NCI-H1048 (cell line): ENCODE measurements around the gene HES2.
"Not testable (repeated sequence)": the region's sequence is repeated elsewhere in the genome, so short reads cannot be mapped to it uniquely, and the experiment has no call there.

Experiments used
- DNase-seq: peaks from one replicate; lab custom pipeline; 2025; lab: John Stamatoyannopoulos, UW

The HES2 gene

DNA sequence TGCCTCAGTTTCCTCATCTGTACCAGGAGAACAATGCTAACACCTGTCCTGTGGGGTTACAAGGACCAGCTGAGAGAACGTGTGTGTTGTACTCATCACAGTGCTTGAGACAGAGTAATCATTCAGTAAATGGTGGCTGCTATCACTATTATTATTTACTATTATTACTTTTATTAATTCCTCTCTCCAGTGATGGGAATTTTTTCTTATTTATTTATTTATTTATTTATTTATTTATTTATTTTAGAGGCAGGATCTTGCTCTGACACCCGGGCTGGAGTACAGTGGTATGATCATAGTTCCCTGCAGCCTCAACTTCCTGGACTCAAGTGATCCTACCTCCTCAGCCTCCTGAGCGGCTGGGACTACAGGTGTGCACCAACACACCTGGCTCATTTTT, 16.6 kb upstream of the HES2 start:
- DNase-seq, result not testable (repeated sequence)

DNA sequence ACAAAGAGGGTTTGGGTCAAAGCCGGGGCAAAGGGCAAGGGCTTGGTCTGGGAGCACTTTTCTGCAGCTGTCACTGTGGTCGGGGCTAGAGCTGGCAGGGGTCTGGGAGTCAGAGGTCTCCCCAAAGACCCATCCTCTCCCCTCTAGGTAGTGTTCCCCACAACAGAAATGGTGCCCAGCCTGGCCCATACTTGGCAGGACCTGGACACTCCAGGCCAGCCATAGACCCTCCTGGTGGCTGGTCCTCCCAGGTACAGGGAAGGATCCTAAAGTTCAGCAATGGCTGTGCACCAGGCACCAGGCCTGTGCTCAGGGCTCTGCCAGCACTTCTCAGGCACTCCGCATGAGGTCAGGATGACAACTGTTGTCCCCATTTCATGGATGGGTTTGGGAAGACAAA, 15.8 kb upstream of the HES2 start:
- DNase-seq, result no peak

DNA sequence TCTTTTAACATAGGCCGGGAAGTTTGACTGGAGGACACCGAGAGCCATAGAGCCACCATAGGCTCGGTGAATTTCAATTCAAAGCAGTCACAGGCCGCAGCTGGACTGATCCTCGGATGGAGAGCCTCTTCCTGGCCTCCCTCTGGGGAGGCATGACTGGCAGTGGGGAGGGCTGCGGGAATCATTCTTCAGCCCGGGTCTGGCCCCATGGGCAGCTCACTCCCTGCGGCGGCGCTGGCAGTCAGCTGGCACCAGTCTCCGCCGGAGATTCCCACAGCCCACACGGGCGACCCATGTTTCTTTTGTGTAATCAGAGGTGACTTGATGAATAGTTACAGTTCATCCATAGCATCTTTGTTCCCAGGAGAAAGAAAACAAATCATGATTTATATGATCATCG, 15.4 kb upstream of the HES2 start:
- no peak for DNase-seq

DNA sequence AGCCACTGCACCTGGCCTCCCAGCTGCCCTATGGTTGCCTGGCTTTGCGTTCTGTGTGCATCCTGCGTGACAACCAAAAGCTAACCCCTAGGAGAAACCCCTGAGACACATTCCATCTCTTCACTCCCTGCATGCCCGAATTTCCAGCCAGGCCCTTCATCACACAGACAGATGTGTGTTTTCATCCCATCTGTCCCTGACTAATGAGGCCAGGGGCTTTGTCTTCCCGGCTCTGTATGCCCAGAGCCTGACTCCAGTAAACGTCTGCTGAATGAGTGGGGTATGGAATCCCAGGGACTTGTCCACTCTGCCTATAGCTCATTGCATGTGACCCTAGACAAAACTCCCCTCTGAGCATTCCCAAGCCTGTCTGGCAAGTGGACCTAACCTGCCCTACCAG, 14.5 kb upstream of the HES2 start:
- DNase-seq, result no peak

GRCh38 chr1:6431645-6432579, 12.2 kb upstream of the HES2 start:
- not testable (repeated sequence) for DNase-seq

DNA sequence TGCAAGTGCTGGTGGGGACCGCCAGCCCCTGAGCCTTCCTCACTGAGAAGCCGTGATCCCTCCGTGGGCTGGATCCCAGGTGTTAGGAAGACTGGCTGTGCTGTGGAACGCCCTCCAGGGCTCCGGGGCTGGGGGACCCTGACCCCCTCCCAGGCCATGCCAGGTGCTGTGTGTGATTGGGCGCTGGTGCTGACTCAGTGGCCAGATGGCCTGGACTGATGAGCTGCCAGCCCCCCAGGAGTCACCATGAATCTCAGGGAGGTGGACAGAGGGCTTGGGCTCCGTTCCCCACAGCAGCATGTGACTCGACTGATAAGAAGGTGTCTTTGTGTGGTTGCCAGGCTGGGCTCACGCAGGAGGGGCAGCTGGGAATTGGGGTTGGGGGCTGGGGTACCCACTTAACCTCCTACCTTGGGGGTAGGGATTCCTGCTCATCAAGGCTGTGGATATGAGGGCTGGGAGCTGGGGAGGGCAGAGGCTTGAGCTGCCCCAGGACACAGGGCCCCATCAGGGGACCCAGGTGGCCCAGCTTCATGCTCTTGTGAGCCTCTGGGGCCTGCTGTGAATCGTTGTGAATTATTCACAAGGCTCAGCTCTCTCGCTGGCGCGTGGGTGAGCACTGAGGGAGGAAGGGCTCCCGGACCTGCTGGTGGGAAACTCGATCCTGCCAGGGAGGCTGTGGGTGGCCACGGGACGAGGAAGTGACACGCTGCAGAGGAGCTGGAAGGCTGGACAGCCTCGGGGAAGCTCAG, 10.1 kb upstream of the HES2 start:
- not testable (repeated sequence) for DNase-seq

DNA sequence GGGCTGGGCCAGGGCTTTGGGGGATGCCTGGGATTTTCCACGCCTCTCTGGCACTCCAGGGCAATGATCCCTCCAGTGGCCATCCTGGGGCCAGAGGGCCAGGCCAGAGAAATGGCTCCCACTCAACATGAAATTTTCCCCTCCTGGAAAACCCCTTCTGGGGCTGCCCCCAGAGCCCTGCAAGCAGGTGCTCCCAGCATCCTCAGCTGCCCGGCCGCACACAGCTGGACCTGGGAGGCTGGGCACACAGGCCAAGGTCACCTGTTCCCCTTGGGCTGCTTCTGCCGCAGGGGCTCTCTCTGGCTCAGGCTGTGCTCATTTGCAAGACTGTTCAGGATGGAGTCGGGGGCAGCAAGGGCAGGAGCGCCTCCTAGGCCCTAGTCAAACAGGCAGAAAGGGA, 8.7 kb upstream of the HES2 start:
- not testable (repeated sequence) for DNase-seq

GRCh38 chr1:6427441-6428390, 8.0 kb upstream of the HES2 start:
- no peak for DNase-seq

DNA sequence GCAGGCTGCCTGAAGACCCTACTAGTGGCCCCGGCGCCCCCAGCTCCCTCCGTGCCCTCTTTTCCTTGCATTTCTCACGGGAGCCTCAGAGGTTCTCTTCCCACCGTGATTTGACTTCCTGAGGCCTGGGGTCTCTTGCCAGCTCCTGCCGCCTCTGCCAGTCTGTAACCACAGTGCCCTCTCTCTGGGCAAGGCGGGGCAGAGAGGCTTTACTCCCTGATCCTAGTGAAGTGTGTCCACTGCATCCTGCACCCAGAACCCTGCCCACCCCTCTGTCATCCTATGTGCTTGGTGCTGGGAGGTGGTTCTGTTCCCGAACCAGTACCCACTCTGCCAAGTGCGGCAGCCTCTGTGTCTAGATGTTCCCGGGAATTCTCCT, 7.2 kb upstream of the HES2 start:
- DNase-seq, result no peak

DNA sequence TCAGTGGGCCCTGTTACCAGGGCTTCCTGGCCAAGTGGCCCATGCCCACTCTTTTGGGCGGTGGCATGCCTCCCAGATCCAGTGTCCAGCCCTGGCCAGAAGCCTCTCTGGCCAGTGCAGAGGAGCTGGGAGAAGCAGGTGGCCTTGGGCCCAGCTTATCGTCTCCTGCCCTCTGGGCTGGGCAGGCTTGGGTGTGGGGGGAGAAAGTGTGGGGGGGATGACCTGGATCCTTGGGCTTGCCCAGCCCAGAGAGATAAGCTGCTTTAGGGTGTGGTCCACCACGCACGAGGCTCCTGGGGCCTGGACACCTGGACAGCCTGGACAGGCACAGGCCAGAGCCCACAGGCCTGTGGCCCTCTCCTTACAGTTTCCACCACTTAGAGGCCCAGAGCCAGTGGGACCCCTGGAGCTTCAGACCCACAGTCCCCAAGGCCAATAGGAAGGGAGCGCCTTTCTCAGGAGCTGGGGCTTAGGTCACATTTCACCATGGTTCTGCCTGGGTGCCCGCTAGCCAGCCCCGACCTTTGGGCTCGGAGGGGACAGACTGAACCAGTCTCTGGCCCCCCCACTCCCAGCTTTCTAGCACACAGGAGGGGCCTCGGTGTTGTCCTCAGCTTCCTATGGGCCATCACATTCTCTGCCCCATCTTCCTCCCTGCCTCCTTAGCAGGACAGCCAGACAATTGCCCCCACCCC, 6.7 kb upstream of the HES2 start:
- DNase-seq, result no peak

GRCh38 chr1:6425658-6426057, 5.9 kb upstream of the HES2 start:
- DNase-seq, result no peak

- DNase-seq, result no peak
These were observed 5.2 kb upstream of the HES2 start, which contains the start of gene ESPN for GRCh38 chr1:6424619-6425593. Gene ESPN, plus strand, starts transcription at chr1:6424776. Its CDS starts 180 bp downstream, at chr1:6424956.

DNA sequence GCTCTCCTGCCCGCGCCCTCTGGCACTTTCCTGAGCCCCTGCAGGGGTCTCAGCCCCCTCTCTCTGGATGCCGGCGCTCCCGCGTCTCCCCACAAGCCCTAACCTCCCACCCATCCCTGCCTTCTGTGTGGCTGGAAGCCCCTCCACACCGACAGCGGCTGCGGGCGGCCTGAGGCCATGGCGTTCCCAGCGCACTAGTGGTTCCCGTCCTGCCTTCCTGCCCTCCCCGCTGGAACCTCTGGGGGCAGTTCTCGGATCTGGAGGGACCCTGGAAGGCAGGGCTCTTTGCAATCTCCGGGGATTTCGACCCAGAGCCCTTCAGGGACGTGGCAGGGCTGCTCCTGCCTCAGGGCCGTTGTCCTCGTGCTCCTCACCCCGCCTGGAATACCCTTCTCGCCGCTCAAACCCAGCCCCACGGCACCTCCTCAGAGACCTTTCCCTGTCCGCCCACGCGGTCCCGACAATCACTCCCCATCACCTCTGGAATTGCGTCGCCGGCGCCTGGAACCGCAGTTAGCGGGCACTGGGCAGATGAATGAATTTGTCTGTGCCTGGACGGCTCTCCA, 4.4 kb upstream of the HES2 start:
- DNase-seq, result no peak

GRCh38 chr1:6423321-6423999, 3.7 kb upstream of the HES2 start:
- DNase-seq, result no peak

GRCh38 chr1:6421266-6421665, 1.5 kb upstream of the HES2 start:
- no peak for DNase-seq

GRCh38 chr1:6420454-6421042, 829 bp upstream of the HES2 start:
- no peak for DNase-seq

DNA sequence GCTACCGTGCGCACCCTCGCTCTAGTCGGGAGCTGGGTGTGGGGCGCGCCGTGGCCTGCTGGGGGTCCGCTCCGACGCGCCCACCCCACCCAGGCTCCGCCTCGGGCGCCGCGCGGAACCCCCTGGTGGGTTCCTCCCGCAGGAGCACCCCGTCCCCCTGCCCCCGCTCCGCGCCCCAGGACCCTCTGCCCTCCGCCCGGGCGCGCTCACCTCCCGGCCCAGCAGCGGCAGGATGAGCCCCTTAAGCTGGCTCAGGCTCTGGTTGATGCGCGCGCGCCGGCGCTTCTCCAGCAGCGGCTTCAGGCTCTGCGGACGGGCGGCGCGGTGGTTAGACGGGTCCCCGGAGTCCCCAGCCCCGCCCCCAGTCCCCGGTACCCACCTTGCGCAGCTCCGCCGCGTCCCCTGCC, 319 bp downstream of the HES2 start:
- DNase-seq, result no peak

DNA sequence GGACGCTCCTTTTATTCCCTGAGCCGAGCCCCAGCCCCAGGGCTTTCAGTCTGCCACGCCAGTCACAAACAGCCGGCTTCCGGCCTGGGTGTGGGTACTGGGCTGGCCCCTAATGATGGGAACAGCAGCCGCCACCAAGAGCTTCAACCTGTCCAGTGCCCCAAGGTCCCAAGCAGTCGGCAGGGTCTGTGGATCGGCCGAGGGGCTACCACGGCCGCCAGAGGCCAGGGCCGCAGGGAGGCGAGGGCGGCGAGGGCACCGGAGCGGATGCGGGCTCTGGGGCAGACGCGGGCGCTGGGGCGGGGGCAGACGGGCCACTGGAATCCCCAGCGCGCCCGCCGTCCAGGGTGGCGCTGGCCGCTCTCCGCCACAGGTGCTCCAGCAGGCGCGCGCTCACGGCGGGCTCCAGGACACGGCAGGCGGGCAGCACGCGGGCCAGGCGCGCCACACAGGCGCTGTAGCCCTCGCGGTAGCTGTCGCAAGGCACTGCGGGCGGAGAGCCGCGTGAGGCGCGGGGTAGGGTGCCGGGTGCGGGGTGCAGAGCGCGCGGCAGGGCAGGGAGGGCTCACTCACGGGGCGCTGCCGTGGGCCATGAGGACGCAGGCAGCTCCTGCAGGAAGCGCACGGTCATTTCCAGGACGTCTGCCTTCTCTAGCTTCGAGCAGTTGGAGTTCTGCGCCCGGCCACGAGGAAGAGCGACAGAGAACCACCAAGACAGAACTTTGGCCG, 887 bp downstream of the HES2 start:
- no peak for DNase-seq
